ENCODE results near the gene UPF2.

The UPF2 gene

GRCh38 chr10:11946652-11947051, 96.0 kb downstream of the UPF2 start:
- no peak for TF ChIP-seq TSHZ2 (CRISPR knock-in tag; IDR thresholded peaks at IDR 0.05)
- TF ChIP-seq PPARA (CRISPR knock-in tag; IDR thresholded peaks at IDR 0.05; ENCODE audit: borderline replicate concordance) = no peak
- no peak for TF ChIP-seq ZC3H10 (CRISPR knock-in tag; IDR thresholded peaks at IDR 0.05)
- TF ChIP-seq TOX (CRISPR knock-in tag; IDR thresholded peaks at IDR 0.05; ENCODE audit: borderline replicate concordance) = no peak
- ATAC-seq = no peak

- TF ChIP-seq RARB (CRISPR knock-in tag; IDR thresholded peaks at IDR 0.05) = no peak
- no peak for TF ChIP-seq ZFP3 (CRISPR knock-in tag; IDR thresholded peaks at IDR 0.05)
- TF ChIP-seq ARNTL (CRISPR knock-in tag; IDR thresholded peaks at IDR 0.05; ENCODE audit: borderline replicate concordance, low read depth) = no peak
- no peak for TF ChIP-seq PPARA (CRISPR knock-in tag; IDR thresholded peaks at IDR 0.05; ENCODE audit: borderline replicate concordance)
- no peak for TF ChIP-seq ZC3H10 (CRISPR knock-in tag; IDR thresholded peaks at IDR 0.05)
- no peak for TF ChIP-seq POU6F1 (CRISPR knock-in tag; IDR thresholded peaks at IDR 0.05; ENCODE audit: borderline replicate concordance, low read depth)
- TF ChIP-seq TOX (CRISPR knock-in tag; IDR thresholded peaks at IDR 0.05; ENCODE audit: borderline replicate concordance) = no peak
- no peak for TF ChIP-seq CSDC2 (CRISPR knock-in tag; IDR thresholded peaks at IDR 0.05)
- TF ChIP-seq TCF4 (CRISPR knock-in tag; IDR thresholded peaks at IDR 0.05; ENCODE audit: borderline replicate concordance) = no peak
- TF ChIP-seq ZNF565 (CRISPR knock-in tag; conservative IDR thresholded peaks at IDR 0.05; ENCODE audit: low read depth) = no peak
- no peak for ATAC-seq
These were observed 106.0 kb downstream of the UPF2 start for GRCh38 chr10:11936389-11937152.

- peak; percentile 54; the same call in 2 of the 3 replicates for ATAC-seq
These were observed 108.3 kb downstream of the UPF2 start for GRCh38 chr10:11934262-11934661.

More at GRCh38 chr10:11934262-11934661, 108.3 kb downstream of the UPF2 start:
- TF ChIP-seq PPARA (CRISPR knock-in tag; IDR thresholded peaks at IDR 0.05; ENCODE audit: borderline replicate concordance) = no peak
- no peak for TF ChIP-seq SNAI2 (CRISPR knock-in tag; IDR thresholded peaks at IDR 0.05)
- no peak for TF ChIP-seq ZNF70 (CRISPR knock-in tag; IDR thresholded peaks at IDR 0.05)
- no peak for TF ChIP-seq CREB5 (CRISPR knock-in tag; IDR thresholded peaks at IDR 0.05; ENCODE audit: low read depth)
- TF ChIP-seq CSDC2 (CRISPR knock-in tag; IDR thresholded peaks at IDR 0.05) = no peak
- TF ChIP-seq CSRNP3 (CRISPR knock-in tag; IDR thresholded peaks at IDR 0.05) = no peak
- no peak for TF ChIP-seq ZNF8 (CRISPR knock-in tag; IDR thresholded peaks at IDR 0.05)
- no peak for TF ChIP-seq TCF4 (CRISPR knock-in tag; IDR thresholded peaks at IDR 0.05; ENCODE audit: borderline replicate concordance)
- no peak for TF ChIP-seq TOX (CRISPR knock-in tag; IDR thresholded peaks at IDR 0.05; ENCODE audit: borderline replicate concordance)
- no peak for TF ChIP-seq OSR1 (CRISPR knock-in tag; IDR thresholded peaks at IDR 0.05)
- no peak for TF ChIP-seq PATZ1 (CRISPR knock-in tag; IDR thresholded peaks at IDR 0.05; ENCODE audit: borderline replicate concordance)
